HG03342 (cell line): ENCODE data around the gene HOXC4.

Experiments used
- ATAC-seq: cut with Tn5 transposase; IDR thresholded peaks from one replicate; pipeline ENCODE4 v1.9.1; 2021; ENCODE audit warnings: mild to moderate bottlenecking, moderate library complexity; ENCODE audit not compliant: unreplicated experiment

The HOXC4 gene

GRCh38 chr12:54015018-54015931, 38.4 kb upstream of the HOXC4 start:
- ATAC-seq = no peak

- ATAC-seq = no peak
Measured at GRCh38 chr12:54016051-54016450, 37.6 kb upstream of the HOXC4 start.

- ATAC-seq = no peak
Measured at GRCh38 chr12:54016478-54016964, 37.1 kb upstream of the HOXC4 start.

- peak; percentile 21 for ATAC-seq
Measured at GRCh38 chr12:54017027-54017788, 36.4 kb upstream of the HOXC4 start.

GRCh38 chr12:54017878-54018467, 35.7 kb upstream of the HOXC4 start:
- peak; percentile 80 for ATAC-seq

GRCh38 chr12:54018468-54018984, 35.1 kb upstream of the HOXC4 start:
- ATAC-seq = no peak

- ATAC-seq = no peak
Measured at GRCh38 chr12:54019091-54019811, 34.4 kb upstream of the HOXC4 start.

- ATAC-seq = no peak
Measured at GRCh38 chr12:54019924-54020590, 33.6 kb upstream of the HOXC4 start.

- no peak for ATAC-seq
Measured at GRCh38 chr12:54020591-54021405, 32.8 kb upstream of the HOXC4 start.

GRCh38 chr12:54021432-54022013, 32.1 kb upstream of the HOXC4 start:
- ATAC-seq = no peak

GRCh38 chr12:54022960-54023884, 30.4 kb upstream of the HOXC4 start:
- ATAC-seq = no peak

- ATAC-seq = no peak
Measured at GRCh38 chr12:54024127-54024526, 29.5 kb upstream of the HOXC4 start.

- no peak for ATAC-seq
Measured at GRCh38 chr12:54024581-54025305, 28.9 kb upstream of the HOXC4 start.

- no peak for ATAC-seq
Measured at GRCh38 chr12:54025499-54026405, 27.9 kb upstream of the HOXC4 start.

- no peak for ATAC-seq
Measured at GRCh38 chr12:54026640-54027441, 26.8 kb upstream of the HOXC4 start.
